Measurements from ENCODE around the gene RALGPS1. TPM values are rescaled to one million over a fixed set of nuclear protein-coding genes. Genes with fewer than 3 reads are reported as not detected.
A peak's percentile ranks its signal among the peaks of the same experiment; 100 is the strongest.

Gene RALGPS1
- polyA plus RNA-seq, 2 of the 4 experiments (the other 2 are of a cell fraction) = 5.0 to 7.9 TPM

DNA sequence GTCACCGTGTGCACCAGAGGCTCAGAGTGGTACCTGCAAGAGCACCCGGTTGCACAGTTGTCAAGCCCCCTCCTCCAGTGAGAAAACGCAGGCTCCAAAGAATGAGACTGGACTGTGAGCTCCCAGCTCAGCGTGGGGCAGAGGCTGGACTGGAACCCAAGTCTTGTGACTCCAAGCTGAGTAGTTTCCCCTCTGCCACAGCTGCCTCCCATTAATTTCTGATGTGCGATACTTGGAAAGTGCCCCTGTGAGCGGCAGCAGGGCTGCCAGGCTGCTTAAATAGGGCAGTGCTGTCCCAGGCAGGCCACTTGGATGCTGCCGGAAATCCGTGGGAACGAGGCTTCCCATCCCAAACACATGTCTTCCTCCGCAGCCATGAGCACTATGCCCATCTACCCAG, 270.1 kb downstream of the RALGPS1 start:
- Histone ChIP-seq H3K9me3 (no peaks in the 10 kb centered on the region), H3K4me2 (no peak overlapping the region), H3K27ac (no peak overlapping the region), H3K4me3 (no peak overlapping the region), H3K4me1 (peaks cover 19% of the 10 kb centered on the region)
- ChIA-PET CTCF (interaction anchor here (1.8 to 24.1 kb wide), 3 partner anchors 14 to 224 kb away, joined by 5 to 373 read pairs (median 55); no protein-coding TSS in a partner anchor), POLR2A (no interaction called here)
- DNase-seq (ENCODE audit: low read depth in 1 of 2, low spot score in 1 of 2) = no peak
- no peak for ATAC-seq
- TF ChIP-seq ZFP36 (IDR thresholded peaks at IDR 0.05; ENCODE audit: borderline replicate concordance, partially characterized antibody) = no peak
- no peak for TF ChIP-seq POLR2A (IDR thresholded peaks at IDR 0.05; ENCODE audit: low read length)
- TF ChIP-seq RNF2 (IDR thresholded peaks at IDR 0.05; ENCODE audit: borderline replicate concordance, low read depth) = no peak
- TF ChIP-seq ESRRA (IDR thresholded peaks at IDR 0.05; ENCODE audit: borderline replicate concordance, low read length) = no peak
- no peak for TF ChIP-seq GATA3 (IDR thresholded peaks at IDR 0.05; ENCODE audit: borderline replicate concordance)
- no peak for TF ChIP-seq JUNB (IDR thresholded peaks at IDR 0.05)
- TF ChIP-seq RARB (CRISPR knock-in tag; IDR thresholded peaks at IDR 0.05) = no peak
- WGBS (ENCODE audit: missing lambda C conversion rate) = 82% methylated on average over 10 of the region's 10 CpGs
- no peak for FAIRE-seq

DNA sequence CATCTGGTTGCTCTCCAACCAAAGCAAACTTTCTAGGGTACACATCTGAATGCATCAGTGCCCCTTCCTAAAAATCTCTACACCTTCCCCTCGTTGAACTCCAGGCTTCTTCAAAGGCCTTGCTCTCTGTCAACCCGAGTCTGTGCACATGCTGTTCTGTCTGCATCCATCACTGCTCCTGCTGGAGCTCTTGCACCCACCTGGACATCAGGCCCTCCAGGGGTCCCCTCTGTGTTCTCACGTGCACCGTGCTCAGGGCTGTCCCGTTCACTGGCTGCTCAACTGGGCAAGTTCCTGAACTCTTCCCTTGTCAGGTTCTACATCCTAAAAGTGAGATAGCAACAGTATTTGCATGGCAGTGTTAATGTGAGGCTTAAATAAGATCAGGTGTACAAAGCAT, 270.6 kb downstream of the RALGPS1 start:
- FAIRE-seq (no peak), DNase-seq (ENCODE audit: low read depth in 1 of 2, low spot score in 1 of 2) (no peak), ATAC-seq (no peak)
- ChIA-PET POLR2A (no interaction called here), CTCF (interaction anchor here (1.2 to 24.1 kb wide), 3 partner anchors 12 to 224 kb away, joined by 3 to 373 read pairs (median 55); no protein-coding TSS in a partner anchor)
- H3K9me3 ChIP-seq = no peaks in the 10 kb centered on the region
- no peak overlapping the region for H3K27ac ChIP-seq
- TF ChIP-seq HEYL (CRISPR knock-in tag; IDR thresholded peaks at IDR 0.05) (no peak), HOXB5 (CRISPR knock-in tag; IDR thresholded peaks at IDR 0.05) (no peak), ZFP36 (IDR thresholded peaks at IDR 0.05; ENCODE audit: borderline replicate concordance, partially characterized antibody) (no peak)
- TF ChIP-seq, protein P1, sequence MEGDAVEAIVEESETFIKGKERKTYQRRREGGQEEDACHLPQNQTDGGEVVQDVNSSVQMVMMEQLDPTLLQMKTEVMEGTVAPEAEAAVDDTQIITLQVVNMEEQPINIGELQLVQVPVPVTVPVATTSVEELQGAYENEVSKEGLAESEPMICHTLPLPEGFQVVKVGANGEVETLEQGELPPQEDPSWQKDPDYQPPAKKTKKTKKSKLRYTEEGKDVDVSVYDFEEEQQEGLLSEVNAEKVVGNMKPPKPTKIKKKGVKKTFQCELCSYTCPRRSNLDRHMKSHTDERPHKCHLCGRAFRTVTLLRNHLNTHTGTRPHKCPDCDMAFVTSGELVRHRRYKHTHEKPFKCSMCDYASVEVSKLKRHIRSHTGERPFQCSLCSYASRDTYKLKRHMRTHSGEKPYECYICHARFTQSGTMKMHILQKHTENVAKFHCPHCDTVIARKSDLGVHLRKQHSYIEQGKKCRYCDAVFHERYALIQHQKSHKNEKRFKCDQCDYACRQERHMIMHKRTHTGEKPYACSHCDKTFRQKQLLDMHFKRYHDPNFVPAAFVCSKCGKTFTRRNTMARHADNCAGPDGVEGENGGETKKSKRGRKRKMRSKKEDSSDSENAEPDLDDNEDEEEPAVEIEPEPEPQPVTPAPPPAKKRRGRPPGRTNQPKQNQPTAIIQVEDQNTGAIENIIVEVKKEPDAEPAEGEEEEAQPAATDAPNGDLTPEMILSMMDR (IDR thresholded peaks at IDR 0.05) = no peak
- TF ChIP-seq, protein P2, sequence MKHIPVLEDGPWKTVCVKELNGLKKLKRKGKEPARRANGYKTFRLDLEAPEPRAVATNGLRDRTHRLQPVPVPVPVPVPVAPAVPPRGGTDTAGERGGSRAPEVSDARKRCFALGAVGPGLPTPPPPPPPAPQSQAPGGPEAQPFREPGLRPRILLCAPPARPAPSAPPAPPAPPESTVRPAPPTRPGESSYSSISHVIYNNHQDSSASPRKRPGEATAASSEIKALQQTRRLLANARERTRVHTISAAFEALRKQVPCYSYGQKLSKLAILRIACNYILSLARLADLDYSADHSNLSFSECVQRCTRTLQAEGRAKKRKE (CRISPR knock-in tag; IDR thresholded peaks at IDR 0.05; ENCODE audit: low read depth) = no peak
- WGBS (ENCODE audit: missing lambda C conversion rate) = 85% methylated on average over 5 of the region's 5 CpGs
- H3K4me3 ChIP-seq = no peak overlapping the region
- H3K4me1 ChIP-seq = peaks cover 19% of the 10 kb centered on the region
- no peak overlapping the region for H3K4me2 ChIP-seq

DNA sequence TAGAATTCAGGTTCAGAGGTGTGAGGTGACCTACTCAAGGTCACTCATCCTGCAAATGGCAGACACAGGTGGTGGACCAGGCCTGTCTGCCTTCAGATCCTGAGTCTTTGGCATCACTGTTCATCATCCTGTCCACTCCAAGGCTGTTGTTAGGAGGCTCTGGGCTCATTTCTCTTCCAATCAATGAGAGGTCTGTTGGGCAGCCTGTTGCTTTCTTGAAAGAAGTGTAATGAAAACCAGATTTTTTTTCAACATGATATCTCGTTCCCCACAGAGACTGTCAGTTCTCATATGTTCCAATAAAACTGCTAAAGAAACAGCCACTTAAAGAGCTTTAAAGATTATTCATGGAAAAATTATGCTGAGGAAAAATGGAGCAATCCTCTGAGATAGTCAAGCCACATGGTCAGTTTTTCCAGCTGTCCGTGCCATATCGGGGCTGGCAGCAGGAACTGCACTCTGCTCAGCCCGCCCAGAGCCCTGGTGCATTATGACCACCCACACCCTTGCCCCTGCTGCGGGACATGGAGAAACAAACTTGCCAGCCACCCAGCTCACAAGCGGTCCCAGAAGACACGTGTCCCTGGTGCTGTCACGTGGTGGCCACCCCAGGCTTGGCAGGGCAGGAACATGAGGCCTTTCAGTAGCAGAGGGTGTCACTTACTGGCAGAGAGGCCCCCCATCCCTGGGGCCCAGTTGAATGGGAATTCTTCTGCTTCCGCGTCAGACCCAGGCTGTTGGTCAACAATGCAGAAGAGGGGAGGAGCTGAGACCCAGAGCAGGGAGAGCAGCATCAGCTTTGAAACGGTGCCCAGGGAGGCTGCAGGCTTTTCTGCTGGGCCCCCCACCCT, 271.6 kb downstream of the RALGPS1 start:
- no peak for FAIRE-seq
- POLR2A ChIA-PET = no interaction called here
- H3K4me1 ChIP-seq = peaks cover 23% of the 10 kb centered on the region
- CTCF ChIA-PET = interaction anchor here (1.2 to 24.1 kb wide), 4 partner anchors 13 to 245 kb away, joined by 3 to 381 read pairs (median 214); no protein-coding TSS in a partner anchor
- peak overlapping the region in 1 of 2 experiments; percentile 75; a peak in 4 of 6 replicates for H3K27ac ChIP-seq
- no peak overlapping the region for H3K4me2 ChIP-seq
- no peak for DNase-seq (ENCODE audit: low read depth in 1 of 2, low spot score in 1 of 2)
- 85% methylated on average over 8 of the region's 11 CpGs for WGBS (ENCODE audit: missing lambda C conversion rate)
- H3K4me3 ChIP-seq = no peak overlapping the region
- no peak for ATAC-seq
- no peaks in the 10 kb centered on the region for H3K9me3 ChIP-seq
- TF ChIP-seq HDAC2 (IDR thresholded peaks at IDR 0.05) = no peak
- TF ChIP-seq KDM5A (IDR thresholded peaks at IDR 0.05) = no peak
- no peak for TF ChIP-seq REST (IDR thresholded peaks at IDR 0.05)
- TF ChIP-seq TFCP2L1 (CRISPR knock-in tag; IDR thresholded peaks at IDR 0.05) = no peak
- no peak for TF ChIP-seq NFE2L2 (conservative IDR thresholded peaks at IDR 0.05; ENCODE audit: low read length)
- TF ChIP-seq ESRRA (IDR thresholded peaks at IDR 0.05; ENCODE audit: borderline replicate concordance, low read length) = no peak
- no peak for TF ChIP-seq RAD21 (conservative IDR thresholded peaks at IDR 0.05 in 1 of 2, IDR thresholded peaks at IDR 0.05 in 1 of 2)
- TF ChIP-seq FOXS1 (CRISPR knock-in tag; IDR thresholded peaks at IDR 0.05) = no peak
- no peak for TF ChIP-seq JUNB (IDR thresholded peaks at IDR 0.05)
- TF ChIP-seq FOSB (CRISPR knock-in tag; IDR thresholded peaks at IDR 0.05) = no peak
- no peak for TF ChIP-seq TP53 (CRISPR knock-in tag; IDR thresholded peaks at IDR 0.05)
- TF ChIP-seq MAX (IDR thresholded peaks at IDR 0.05) = no peak
- no peak for TF ChIP-seq HOXB5 (CRISPR knock-in tag; IDR thresholded peaks at IDR 0.05)
- TF ChIP-seq, protein P3, sequence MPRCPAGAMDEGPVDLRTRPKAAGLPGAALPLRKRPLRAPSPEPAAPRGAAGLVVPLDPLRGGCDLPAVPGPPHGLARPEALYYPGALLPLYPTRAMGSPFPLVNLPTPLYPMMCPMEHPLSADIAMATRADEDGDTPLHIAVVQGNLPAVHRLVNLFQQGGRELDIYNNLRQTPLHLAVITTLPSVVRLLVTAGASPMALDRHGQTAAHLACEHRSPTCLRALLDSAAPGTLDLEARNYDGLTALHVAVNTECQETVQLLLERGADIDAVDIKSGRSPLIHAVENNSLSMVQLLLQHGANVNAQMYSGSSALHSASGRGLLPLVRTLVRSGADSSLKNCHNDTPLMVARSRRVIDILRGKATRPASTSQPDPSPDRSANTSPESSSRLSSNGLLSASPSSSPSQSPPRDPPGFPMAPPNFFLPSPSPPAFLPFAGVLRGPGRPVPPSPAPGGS (IDR thresholded peaks at IDR 0.05) = no peak
- no peak for TF ChIP-seq RNF2 (IDR thresholded peaks at IDR 0.05; ENCODE audit: borderline replicate concordance, low read depth)
- TF ChIP-seq HOXA7 (CRISPR knock-in tag; IDR thresholded peaks at IDR 0.05) = no peak

All from A549 (cell line).